ENCODE results near the gene RANBP17. TPM values are rescaled to one million over a fixed set of nuclear protein-coding genes. Genes with fewer than 3 reads are reported as not detected.

The RANBP17 gene
- total RNA-seq, 1 experiment from 2014 or later, result 14.5 TPM

DNA sequence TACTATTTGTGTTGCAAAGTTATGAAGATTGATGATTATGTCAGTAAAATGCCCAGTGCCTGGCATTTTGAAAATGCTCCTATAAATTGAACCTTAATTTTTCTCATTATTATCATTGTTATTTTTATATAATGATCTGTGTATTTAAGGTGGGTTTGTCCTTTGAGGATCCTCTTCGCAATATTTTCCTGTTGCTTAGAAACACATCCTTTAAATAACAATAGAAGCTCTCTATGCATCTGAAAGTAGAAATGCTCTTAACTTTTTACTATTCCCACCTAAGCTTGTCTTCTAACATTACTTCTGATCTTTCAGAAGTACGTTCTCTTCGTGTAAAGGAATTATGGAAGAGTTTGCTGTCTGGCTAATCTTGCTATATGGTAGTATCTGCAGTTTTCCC is 232.5 kb downstream of the RANBP17 start:
- POLR2A ChIA-PET (ENCODE audit: unreplicated experiment), result no interaction called here
- H4K20me1 ChIP-seq (ENCODE audit: insufficient read depth), result no peaks in the 10 kb centered on the region

DNA sequence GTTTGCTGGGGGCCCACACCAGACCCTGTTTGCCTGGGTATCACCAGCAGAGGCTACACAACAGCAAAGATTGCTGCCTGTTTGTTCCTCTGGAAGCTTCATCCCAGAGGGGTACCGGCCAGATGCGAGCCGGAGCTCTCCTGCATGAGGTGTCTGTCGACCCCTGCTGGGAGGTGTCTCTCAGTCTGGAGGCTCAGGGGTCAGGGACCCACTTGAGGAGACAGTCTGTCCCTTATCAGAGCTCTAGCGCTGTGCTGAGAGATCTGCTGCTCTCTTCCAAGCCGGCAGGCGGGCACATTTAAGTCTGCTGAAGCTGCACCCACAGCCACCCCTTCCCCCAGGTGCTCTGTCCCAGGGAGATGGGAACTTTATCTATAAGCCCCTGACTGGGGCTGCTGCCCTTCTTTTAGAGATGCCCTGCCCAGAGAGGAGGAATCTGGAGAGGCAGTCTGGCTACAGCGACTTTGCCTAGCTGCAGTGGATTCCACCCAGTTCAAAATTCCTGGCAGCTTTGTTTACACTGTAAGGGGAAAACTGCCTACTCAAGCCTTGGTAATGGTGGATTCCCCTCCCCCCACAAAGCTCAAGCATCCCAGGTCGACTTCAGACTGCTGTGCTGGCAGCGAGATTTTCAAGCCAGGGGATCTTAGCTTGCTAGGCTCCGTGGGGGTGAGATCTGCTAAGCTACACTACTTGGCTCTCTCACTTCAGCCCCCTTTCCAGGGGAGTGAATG is 241.2 kb downstream of the RANBP17 start:
- CTCF ChIA-PET, result no interaction called here
- H3K9me2 ChIP-seq (ENCODE audit: insufficient read depth), result no peaks in the 10 kb centered on the region
- BruUV-seq (replicated peaks), result no TSS peak

More for the DNA sequence above, 232.5 kb downstream of the RANBP17 start:
- CTCF ChIA-PET, result interaction anchor here (0.6 kb wide), 1 partner anchor 293 kb away, joined by 3 read pairs; no protein-coding TSS in a partner anchor
- Histone ChIP-seq H3K27me3 (ENCODE audit: insufficient read depth, low read depth) (no peaks in the 10 kb centered on the region), H3K9me2 (ENCODE audit: insufficient read depth) (no peaks in the 10 kb centered on the region), H3K9me3 (ENCODE audit: insufficient read depth, low read depth) (no peaks in the 10 kb centered on the region), H3F3A (ENCODE audit: insufficient read depth, low read depth) (no peaks in the 10 kb centered on the region), H3K36me3 (ENCODE audit: low read depth) (no peaks in the 10 kb centered on the region), H3K27ac (no peak overlapping the region), H2AFZ (no peak overlapping the region), H3K4me1 (replicated peaks; ENCODE audit: insufficient read depth) (peaks cover 11% of the 10 kb centered on the region), H3K4me3 (no peak overlapping the region), H3K4me2 (no peak overlapping the region), H3K79me2 (ENCODE audit: low read depth) (no peaks in the 10 kb centered on the region)
- BruUV-seq (replicated peaks), result no TSS peak
- DNase-seq, result no peak
- TF ChIP-seq, protein P1, sequence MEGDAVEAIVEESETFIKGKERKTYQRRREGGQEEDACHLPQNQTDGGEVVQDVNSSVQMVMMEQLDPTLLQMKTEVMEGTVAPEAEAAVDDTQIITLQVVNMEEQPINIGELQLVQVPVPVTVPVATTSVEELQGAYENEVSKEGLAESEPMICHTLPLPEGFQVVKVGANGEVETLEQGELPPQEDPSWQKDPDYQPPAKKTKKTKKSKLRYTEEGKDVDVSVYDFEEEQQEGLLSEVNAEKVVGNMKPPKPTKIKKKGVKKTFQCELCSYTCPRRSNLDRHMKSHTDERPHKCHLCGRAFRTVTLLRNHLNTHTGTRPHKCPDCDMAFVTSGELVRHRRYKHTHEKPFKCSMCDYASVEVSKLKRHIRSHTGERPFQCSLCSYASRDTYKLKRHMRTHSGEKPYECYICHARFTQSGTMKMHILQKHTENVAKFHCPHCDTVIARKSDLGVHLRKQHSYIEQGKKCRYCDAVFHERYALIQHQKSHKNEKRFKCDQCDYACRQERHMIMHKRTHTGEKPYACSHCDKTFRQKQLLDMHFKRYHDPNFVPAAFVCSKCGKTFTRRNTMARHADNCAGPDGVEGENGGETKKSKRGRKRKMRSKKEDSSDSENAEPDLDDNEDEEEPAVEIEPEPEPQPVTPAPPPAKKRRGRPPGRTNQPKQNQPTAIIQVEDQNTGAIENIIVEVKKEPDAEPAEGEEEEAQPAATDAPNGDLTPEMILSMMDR (conservative IDR thresholded peaks at IDR 0.05), result no peak
- no peak for TF ChIP-seq EZH2 (IDR thresholded peaks at IDR 0.05; ENCODE audit: low read depth)
- intact Hi-C loops (cut with micrococcal nuclease; ENCODE audit: unreplicated experiment), result loop anchor here (5.0 kb wide), 1 partner anchor 342 kb away; no protein-coding TSS in a partner anchor

DNA sequence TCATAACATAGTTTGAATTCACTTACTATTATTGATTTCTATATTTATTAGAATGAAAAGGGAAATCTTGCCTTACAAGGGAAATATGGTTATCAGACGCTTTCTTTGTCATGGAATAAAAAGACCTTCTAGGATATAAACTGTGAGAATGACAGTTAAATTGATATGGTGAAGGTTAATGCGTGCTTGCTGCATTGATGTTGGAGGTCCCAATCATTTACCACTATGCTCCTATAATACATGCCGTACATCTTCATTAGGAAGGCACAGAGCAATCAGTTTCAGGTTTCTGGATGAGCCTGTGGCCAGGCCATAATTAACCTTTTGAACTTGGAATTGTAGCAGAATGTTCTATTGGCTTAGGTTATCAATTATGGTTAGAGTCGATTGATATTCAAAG is 245.9 kb downstream of the RANBP17 start:
- no peaks in the 10 kb centered on the region for H4K20me1 ChIP-seq (ENCODE audit: insufficient read depth)
- H3K4me1 ChIP-seq (replicated peaks; ENCODE audit: insufficient read depth), result no peaks in the 10 kb centered on the region
- H2AFZ ChIP-seq, result no peak overlapping the region
- no peaks in the 10 kb centered on the region for H3K27me3 ChIP-seq (ENCODE audit: insufficient read depth, low read depth)
- intact Hi-C loops (cut with micrococcal nuclease; ENCODE audit: unreplicated experiment), result no loop called here
- H3K36me3 ChIP-seq (ENCODE audit: low read depth), result no peaks in the 10 kb centered on the region
- no peaks in the 10 kb centered on the region for H3F3A ChIP-seq (ENCODE audit: insufficient read depth, low read depth)
- no peaks in the 10 kb centered on the region for H3K79me2 ChIP-seq (ENCODE audit: low read depth)
- no TSS peak for BruUV-seq (replicated peaks)
- ChIA-PET CTCF (no interaction called here), POLR2A (ENCODE audit: unreplicated experiment) (no interaction called here)
- H3K4me3 ChIP-seq, result no peak overlapping the region
- no peak overlapping the region for H3K4me2 ChIP-seq
- no peak for DNase-seq
- H3K9me3 ChIP-seq (ENCODE audit: insufficient read depth, low read depth), result no peaks in the 10 kb centered on the region
- no peak overlapping the region for H3K27ac ChIP-seq
- H3K9me2 ChIP-seq (ENCODE audit: insufficient read depth), result no peaks in the 10 kb centered on the region
- no peak for TF ChIP-seq EZH2 (IDR thresholded peaks at IDR 0.05; ENCODE audit: low read depth)
- TF ChIP-seq, protein P1 (conservative IDR thresholded peaks at IDR 0.05), result no peak

More for the DNA sequence above, 241.2 kb downstream of the RANBP17 start:
- no peaks in the 10 kb centered on the region for H3K4me1 ChIP-seq (replicated peaks; ENCODE audit: insufficient read depth)
- no peaks in the 10 kb centered on the region for H3F3A ChIP-seq (ENCODE audit: insufficient read depth, low read depth)
- H3K27ac ChIP-seq, result no peak overlapping the region
- no peaks in the 10 kb centered on the region for H3K27me3 ChIP-seq (ENCODE audit: insufficient read depth, low read depth)
- no peaks in the 10 kb centered on the region for H3K9me3 ChIP-seq (ENCODE audit: insufficient read depth, low read depth)
- H3K79me2 ChIP-seq (ENCODE audit: low read depth), result no peaks in the 10 kb centered on the region
- no peaks in the 10 kb centered on the region for H3K36me3 ChIP-seq (ENCODE audit: low read depth)
- intact Hi-C loops (cut with micrococcal nuclease; ENCODE audit: unreplicated experiment), result no loop called here
- no peak overlapping the region for H3K4me3 ChIP-seq
- TF ChIP-seq, protein P1 (conservative IDR thresholded peaks at IDR 0.05), result no peak
- no peak for TF ChIP-seq EZH2 (IDR thresholded peaks at IDR 0.05; ENCODE audit: low read depth)
- POLR2A ChIA-PET (ENCODE audit: unreplicated experiment), result no interaction called here
- no peak overlapping the region for H2AFZ ChIP-seq
- no peaks in the 10 kb centered on the region for H4K20me1 ChIP-seq (ENCODE audit: insufficient read depth)
- no peak for DNase-seq
- H3K4me2 ChIP-seq, result no peak overlapping the region

Data from PC-9 (cell line).